ENCODE measurements around the gene TRPM3. TPM values are rescaled to one million over a fixed set of nuclear protein-coding genes. Genes with fewer than 3 reads are reported as not detected.

TRPM3 gene
- total and polyA plus RNA-seq, 2 of the 8 experiments (the other 6 are each of a cell fraction or from before 2014, with no cell fraction given), result 2.4 to 10.9 TPM

DNA sequence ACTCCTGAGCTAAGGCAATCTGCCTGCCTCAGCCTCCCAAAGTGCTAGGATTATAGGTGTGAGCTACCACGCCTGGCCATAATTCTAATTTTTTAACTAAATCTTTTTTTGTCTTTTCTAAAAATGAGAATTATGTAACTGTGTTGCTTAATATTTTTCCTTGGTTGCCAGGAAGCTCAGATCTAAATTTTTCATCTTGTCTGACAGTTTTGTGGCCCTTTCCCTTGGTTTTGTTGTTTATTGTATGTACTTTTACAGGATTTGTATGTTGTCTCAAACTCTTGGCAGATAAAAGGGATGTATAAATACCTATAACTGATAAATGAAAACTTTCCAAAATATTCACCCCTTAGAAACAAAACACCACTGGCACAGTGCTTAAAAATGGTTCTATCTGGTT is 618.7 kb downstream of the TRPM3 start:
- H3K79me2 ChIP-seq (ENCODE audit: control insufficient read depth in 1 of 2, insufficient read depth in 2 of 2, low read length in 2 of 2), result no peaks in the 10 kb centered on the region
- H3K79me1 ChIP-seq (ENCODE audit: low read depth, low read length), result no peaks in the 10 kb centered on the region
- no peak overlapping the region for H3K18ac ChIP-seq (ENCODE audit: extremely low read depth, low read length)
- H3K4me1 ChIP-seq (replicated peaks in 1 of 4; ENCODE audit: control insufficient read depth in 3 of 4, insufficient read depth in 4 of 4, low read length in 3 of 4), result peaks cover 0 to 4% (median 0%) of the 10 kb centered on the region in 4 experiments; a peak in 1 of 7 replicates
- no peaks in the 10 kb centered on the region for H3K27me3 ChIP-seq (replicated peaks in 1 of 4; ENCODE audit: control insufficient read depth in 3 of 4, extremely low read depth in 1 of 4, insufficient read depth in 3 of 4, low read length in 3 of 4)
- H3K9me3 ChIP-seq (ENCODE audit: insufficient read depth in 2 of 2, low read depth in 1 of 2, low read length in 1 of 2), result no peaks in the 10 kb centered on the region
- H2BK15ac ChIP-seq (ENCODE audit: low read length), result no peak overlapping the region
- H3K23ac ChIP-seq (ENCODE audit: insufficient read length), result no peak overlapping the region
- no peak overlapping the region for H3K56ac ChIP-seq (replicated peaks; ENCODE audit: insufficient read length, low read depth, low read length)
- no peak overlapping the region for H3K4ac ChIP-seq (replicated peaks; ENCODE audit: insufficient read length, low read depth, low read length)
- H4K8ac ChIP-seq (ENCODE audit: extremely low read depth, insufficient read depth, low read length), result no peak overlapping the region
- no peak overlapping the region for H2AFZ ChIP-seq (ENCODE audit: low read length)
- H2BK120ac ChIP-seq (replicated peaks; ENCODE audit: low read depth, low read length), result no peak overlapping the region
- H4K5ac ChIP-seq (ENCODE audit: insufficient read length, low read depth, low read length), result no peak overlapping the region
- no peak overlapping the region for H3K14ac ChIP-seq (ENCODE audit: insufficient read length)
- DNase-seq (ENCODE audit: low read depth in 1 of 2, low spot score in 2 of 2), result no peak
- H2BK12ac ChIP-seq (ENCODE audit: low read depth, low read length), result no peak overlapping the region
- FAIRE-seq, result no peak
- no peaks in the 10 kb centered on the region for H3K23me2 ChIP-seq (ENCODE audit: low read depth, low read length)
- H3K36me3 ChIP-seq (ENCODE audit: control insufficient read depth in 2 of 4, insufficient read depth in 4 of 4, low read length in 3 of 4), result no peaks in the 10 kb centered on the region
- H3K4me2 ChIP-seq (ENCODE audit: insufficient read depth in 1 of 2, low read depth in 2 of 2, low read length in 2 of 2), result no peak overlapping the region
- H3K27ac ChIP-seq (ENCODE audit: low read depth, low read length), result no peak overlapping the region
- no peak overlapping the region for H2BK20ac ChIP-seq (ENCODE audit: low read length)
- ChIA-PET POLR2A (ENCODE audit: partially characterized antibody) (interaction anchor here (0.7 kb wide), 1 partner anchor 14 kb away, joined by 3 read pairs; no protein-coding TSS in a partner anchor), CTCF (ENCODE audit: partially characterized antibody) (interaction anchor here (1.0 to 6.7 kb wide), 3 partner anchors 8 to 75 kb away, joined by 3 to 43 read pairs (median 4); no protein-coding TSS in a partner anchor)
- no peaks in the 10 kb centered on the region for H4K20me1 ChIP-seq (replicated peaks in 1 of 2; ENCODE audit: control insufficient read depth in 1 of 2, insufficient read depth in 2 of 2, low read length in 2 of 2)
- no peak overlapping the region for H3K9ac ChIP-seq (replicated peaks in 1 of 4; ENCODE audit: extremely low read depth in 1 of 4, low read depth in 3 of 4, low read length in 3 of 4)
- H4K91ac ChIP-seq (replicated peaks; ENCODE audit: insufficient read length, low read length), result no peak overlapping the region
- H3K4me3 ChIP-seq (ENCODE audit: extremely low read depth in 1 of 4, insufficient read depth in 2 of 4, low read depth in 3 of 4, low read length in 4 of 4), result no peak overlapping the region
- TF ChIP-seq EZH2 (IDR thresholded peaks at IDR 0.05; ENCODE audit: low read depth, low read length, severe bottlenecking) (no peak), ZNF274 (IDR thresholded peaks at IDR 0.05; ENCODE audit: borderline replicate concordance, extremely low read depth, low read length) (no peak), KDM1A (IDR thresholded peaks at IDR 0.05; ENCODE audit: borderline replicate concordance, low read length) (no peak), SIN3A (conservative IDR thresholded peaks at IDR 0.05 in 1 of 2, IDR thresholded peaks at IDR 0.05 in 1 of 2; ENCODE audit: low read depth in 1 of 2, low read length in 2 of 2) (no peak)
- TF ChIP-seq, protein P1, sequence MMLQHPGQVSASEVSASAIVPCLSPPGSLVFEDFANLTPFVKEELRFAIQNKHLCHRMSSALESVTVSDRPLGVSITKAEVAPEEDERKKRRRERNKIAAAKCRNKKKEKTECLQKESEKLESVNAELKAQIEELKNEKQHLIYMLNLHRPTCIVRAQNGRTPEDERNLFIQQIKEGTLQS (IDR thresholded peaks at IDR 0.05; ENCODE audit: insufficient read depth, low read depth, low read length), result no peak
- WGBS, 2 experiments (ENCODE audit: extremely low coverage in 1 of 2, insufficient coverage in 1 of 2, insufficient read length in 1 of 2, insufficient replicate concordance in 2 of 2, low coverage in 1 of 2, low lambda C conversion rate in 2 of 2, missing lambda C conversion rate in 1 of 2), result 73% methylated on average over 1 of the region's 1 CpG; no CpG with 5 or more reads in 1 of the 2 experiments
- H2AK5ac ChIP-seq (ENCODE audit: low read depth, low read length), result no peak overlapping the region
- H2BK5ac ChIP-seq (ENCODE audit: low read depth, low read length), result no peak overlapping the region

Data from H1 (cell line).